ENCODE results near the gene SZT2.

DNA sequence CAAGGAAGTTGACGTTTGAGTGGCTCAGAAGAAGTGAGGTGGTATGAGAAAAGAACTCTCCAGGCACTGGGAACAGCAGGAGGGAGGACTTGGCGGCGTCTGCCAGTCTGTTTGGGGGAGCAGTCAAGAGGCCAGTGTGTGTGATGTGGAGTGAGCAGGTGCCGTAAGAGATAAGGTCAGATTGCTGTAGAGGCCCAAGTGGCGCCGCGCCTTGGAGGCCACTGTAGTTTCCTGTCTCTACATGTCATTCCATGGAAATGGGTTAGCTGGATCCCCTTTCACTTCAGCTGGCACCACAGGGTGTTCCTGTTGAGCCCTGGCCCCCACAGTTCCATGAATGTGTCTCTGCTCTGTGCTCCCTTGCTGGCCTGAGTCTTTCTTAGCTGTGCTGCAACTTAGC is 105.5 kb downstream of the SZT2 start:
- TF ChIP-seq, protein P1, sequence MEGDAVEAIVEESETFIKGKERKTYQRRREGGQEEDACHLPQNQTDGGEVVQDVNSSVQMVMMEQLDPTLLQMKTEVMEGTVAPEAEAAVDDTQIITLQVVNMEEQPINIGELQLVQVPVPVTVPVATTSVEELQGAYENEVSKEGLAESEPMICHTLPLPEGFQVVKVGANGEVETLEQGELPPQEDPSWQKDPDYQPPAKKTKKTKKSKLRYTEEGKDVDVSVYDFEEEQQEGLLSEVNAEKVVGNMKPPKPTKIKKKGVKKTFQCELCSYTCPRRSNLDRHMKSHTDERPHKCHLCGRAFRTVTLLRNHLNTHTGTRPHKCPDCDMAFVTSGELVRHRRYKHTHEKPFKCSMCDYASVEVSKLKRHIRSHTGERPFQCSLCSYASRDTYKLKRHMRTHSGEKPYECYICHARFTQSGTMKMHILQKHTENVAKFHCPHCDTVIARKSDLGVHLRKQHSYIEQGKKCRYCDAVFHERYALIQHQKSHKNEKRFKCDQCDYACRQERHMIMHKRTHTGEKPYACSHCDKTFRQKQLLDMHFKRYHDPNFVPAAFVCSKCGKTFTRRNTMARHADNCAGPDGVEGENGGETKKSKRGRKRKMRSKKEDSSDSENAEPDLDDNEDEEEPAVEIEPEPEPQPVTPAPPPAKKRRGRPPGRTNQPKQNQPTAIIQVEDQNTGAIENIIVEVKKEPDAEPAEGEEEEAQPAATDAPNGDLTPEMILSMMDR (IDR thresholded peaks at IDR 0.05; ENCODE audit: insufficient read depth, low read depth, low read length): no peak
- TF ChIP-seq EZH2 (IDR thresholded peaks at IDR 0.05; ENCODE audit: insufficient read depth, low read length): no peak
